Fibroblast of lung (primary cell): ENCODE results near the gene HPCAL1.

ENCODE experiments used
- CTCF ChIP-seq, 2 donors: IDR thresholded peaks in 1 of 2; conservative IDR thresholded peaks in 1 of 2; 1 replicate in 1 of 2; 2 replicates in 1 of 2; pipeline ENCODE4 v1.5.1; 2011 to 2012; ENCODE audit warnings: low read length in 2 of 2, control low read depth in 1 of 2, inconsistent platforms in 1 of 2, low read depth in 1 of 2, mild to moderate bottlenecking in 1 of 2
- EZH2 ChIP-seq: IDR thresholded peaks from 2 replicates; pipeline ENCODE4 v1.5.1; 2012; ENCODE audit warnings: low read length, control low read depth, mild to moderate bottlenecking; ENCODE audit errors: missing control alignments

GRCh38 chr2:10415640-10416039 is 112.9 kb downstream of the HPCAL1 start:
- TF ChIP-seq CTCF (conservative IDR thresholded peaks at IDR 0.05 in 1 of 2, IDR thresholded peaks at IDR 0.05 in 1 of 2; ENCODE audit: low read depth in 1 of 2, low read length in 2 of 2) (no peak), EZH2 (no peak)
